Parathyroid adenoma (tissue), 2 donors: ENCODE data around the gene M1AP.

Source experiments
- H2AFZ ChIP-seq: fragments of 300-600 bp; sonication (generic); one replicate; pipeline ENCODE4 v1.7.0; 2017; ENCODE audit warnings: antibody characterized with exemption, mild to moderate bottlenecking
- H3K27ac ChIP-seq: fragments of 300-600 bp; sonication (generic); one replicate; pipeline ENCODE4 v1.7.0; 2017
- H3K27me3 ChIP-seq: fragments of 300-600 bp; sonication (generic); one replicate; pipeline ENCODE4 v1.7.0; 2017; ENCODE audit warnings: low read length; ENCODE audit not compliant: control insufficient read depth, insufficient read depth
- H3K36me3 ChIP-seq: fragments of 300-600 bp; sonication (generic); one replicate; pipeline ENCODE4 v1.7.0; 2017; ENCODE audit warnings: low read length; ENCODE audit not compliant: control insufficient read depth, insufficient read depth
- H3K4me1 ChIP-seq: fragments of 300-600 bp; sonication (generic); one replicate; pipeline ENCODE4 v1.7.0; 2017; ENCODE audit warnings: control low read depth
- H3K4me2 ChIP-seq: fragments of 300-600 bp; sonication (generic); one replicate; pipeline ENCODE4 v1.7.0; 2017; ENCODE audit warnings: low read length
- H3K4me3 ChIP-seq: fragments of 300-600 bp; sonication (generic); one replicate; pipeline ENCODE4 v1.7.0; 2017; ENCODE audit warnings: low read depth, low read length
- H3K79me2 ChIP-seq: fragments of 300-600 bp; sonication (generic); one replicate; pipeline ENCODE4 v1.7.0; 2017; ENCODE audit warnings: control low read depth
- H3K9ac ChIP-seq: fragments of 300-600 bp; sonication (generic); one replicate; pipeline ENCODE4 v1.7.0; 2017; ENCODE audit warnings: mild to moderate bottlenecking
- H3K9me3 ChIP-seq: fragments of 300-600 bp; sonication (generic); one replicate; pipeline ENCODE4 v1.7.0; 2017; ENCODE audit warnings: low read length; ENCODE audit not compliant: control insufficient read depth
- TF ChIP-seq, protein P1 (sequence below): fragments of 300-600 bp; sonication (generic); IDR thresholded peaks from one replicate; pipeline ENCODE4 v1.7.0; 2017; ENCODE audit warnings: antibody characterized with exemption, mild to moderate bottlenecking
- donor health status: primary hyperparathyroidism.

M1AP gene

DNA sequence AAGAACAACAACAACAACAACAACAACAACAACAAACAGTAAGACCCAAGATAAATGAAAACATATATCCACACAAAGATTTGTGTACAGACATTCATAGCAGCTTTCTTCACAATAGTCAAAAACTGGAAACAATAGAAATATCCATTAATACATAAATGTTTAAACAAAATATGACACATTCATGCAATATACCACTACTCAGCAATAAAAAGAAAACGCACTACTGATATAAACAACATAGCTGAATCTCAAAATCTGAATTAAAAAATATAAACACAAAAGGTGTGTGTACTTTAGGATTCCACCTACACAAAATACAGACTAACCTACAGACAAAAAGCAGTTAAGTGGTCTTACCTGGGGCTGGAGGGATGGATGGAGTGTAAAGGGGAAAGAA, 51.5 kb downstream of the M1AP start:
- H3K36me3 ChIP-seq, result no peaks in the 10 kb centered on the region
- H3K4me1 ChIP-seq, result no peaks in the 10 kb centered on the region
- H3K4me3 ChIP-seq, result no peak overlapping the region
- no peaks in the 10 kb centered on the region for H3K27me3 ChIP-seq
- H3K9ac ChIP-seq, result no peak overlapping the region
- H2AFZ ChIP-seq, result no peak overlapping the region
- no peaks in the 10 kb centered on the region for H3K79me2 ChIP-seq
- no peak overlapping the region for H3K27ac ChIP-seq
- H3K9me3 ChIP-seq, result no peaks in the 10 kb centered on the region
- TF ChIP-seq, protein P1, sequence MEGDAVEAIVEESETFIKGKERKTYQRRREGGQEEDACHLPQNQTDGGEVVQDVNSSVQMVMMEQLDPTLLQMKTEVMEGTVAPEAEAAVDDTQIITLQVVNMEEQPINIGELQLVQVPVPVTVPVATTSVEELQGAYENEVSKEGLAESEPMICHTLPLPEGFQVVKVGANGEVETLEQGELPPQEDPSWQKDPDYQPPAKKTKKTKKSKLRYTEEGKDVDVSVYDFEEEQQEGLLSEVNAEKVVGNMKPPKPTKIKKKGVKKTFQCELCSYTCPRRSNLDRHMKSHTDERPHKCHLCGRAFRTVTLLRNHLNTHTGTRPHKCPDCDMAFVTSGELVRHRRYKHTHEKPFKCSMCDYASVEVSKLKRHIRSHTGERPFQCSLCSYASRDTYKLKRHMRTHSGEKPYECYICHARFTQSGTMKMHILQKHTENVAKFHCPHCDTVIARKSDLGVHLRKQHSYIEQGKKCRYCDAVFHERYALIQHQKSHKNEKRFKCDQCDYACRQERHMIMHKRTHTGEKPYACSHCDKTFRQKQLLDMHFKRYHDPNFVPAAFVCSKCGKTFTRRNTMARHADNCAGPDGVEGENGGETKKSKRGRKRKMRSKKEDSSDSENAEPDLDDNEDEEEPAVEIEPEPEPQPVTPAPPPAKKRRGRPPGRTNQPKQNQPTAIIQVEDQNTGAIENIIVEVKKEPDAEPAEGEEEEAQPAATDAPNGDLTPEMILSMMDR, result no peak
- H3K4me2 ChIP-seq, result no peak overlapping the region

DNA sequence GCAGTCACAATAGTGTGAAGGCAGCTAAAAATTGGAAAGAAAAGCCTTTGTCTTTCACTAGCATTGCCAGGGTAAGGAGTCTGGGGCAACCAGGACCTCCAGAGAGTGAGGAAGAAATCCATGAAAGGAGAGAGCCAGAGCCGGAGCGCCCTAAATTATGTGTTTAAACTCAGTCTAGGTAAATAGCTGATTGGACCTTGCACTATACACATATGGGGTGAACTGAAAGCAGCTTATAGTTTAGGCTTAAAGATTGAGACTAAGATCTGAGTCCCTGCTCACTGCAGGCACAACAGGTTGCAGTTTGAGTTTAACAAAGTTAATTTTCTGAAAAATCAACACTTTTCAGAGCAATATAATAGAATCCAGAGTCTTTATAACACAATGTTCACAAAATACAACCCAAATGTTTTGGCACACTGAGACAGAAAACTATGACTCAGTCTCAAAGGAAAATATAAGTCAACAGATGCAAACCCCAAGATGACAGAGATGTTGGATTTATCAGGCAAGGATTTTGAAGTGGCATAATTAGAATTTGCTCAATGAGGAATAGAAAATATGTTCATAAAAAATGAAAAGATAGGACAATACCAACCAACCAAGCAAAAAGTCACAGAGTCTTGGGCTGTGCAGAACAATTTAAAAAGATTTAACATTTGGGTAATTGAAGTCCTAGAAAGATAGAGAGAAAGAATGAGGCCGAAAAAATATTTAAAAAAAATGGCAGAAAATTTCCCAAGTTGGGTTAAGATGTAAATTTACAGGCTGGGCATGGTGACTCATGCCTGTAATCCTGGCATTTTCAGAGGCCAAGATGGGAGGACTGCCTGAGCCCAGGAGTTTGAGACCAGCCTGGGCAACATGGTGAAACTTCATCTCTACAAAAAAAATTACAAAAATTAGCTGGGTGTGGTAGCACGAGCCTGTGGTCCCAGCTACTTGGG, 54.0 kb downstream of the M1AP start:
- Histone ChIP-seq H3K4me3 (no peak overlapping the region), H3K9ac (no peak overlapping the region), H3K4me1 (no peaks in the 10 kb centered on the region), H2AFZ (no peak overlapping the region), H3K27me3 (no peaks in the 10 kb centered on the region), H3K9me3 (no peaks in the 10 kb centered on the region), H3K27ac (no peak overlapping the region), H3K4me2 (no peak overlapping the region), H3K36me3 (no peaks in the 10 kb centered on the region), H3K79me2 (no peaks in the 10 kb centered on the region)
- TF ChIP-seq, protein P1, result no peak

DNA sequence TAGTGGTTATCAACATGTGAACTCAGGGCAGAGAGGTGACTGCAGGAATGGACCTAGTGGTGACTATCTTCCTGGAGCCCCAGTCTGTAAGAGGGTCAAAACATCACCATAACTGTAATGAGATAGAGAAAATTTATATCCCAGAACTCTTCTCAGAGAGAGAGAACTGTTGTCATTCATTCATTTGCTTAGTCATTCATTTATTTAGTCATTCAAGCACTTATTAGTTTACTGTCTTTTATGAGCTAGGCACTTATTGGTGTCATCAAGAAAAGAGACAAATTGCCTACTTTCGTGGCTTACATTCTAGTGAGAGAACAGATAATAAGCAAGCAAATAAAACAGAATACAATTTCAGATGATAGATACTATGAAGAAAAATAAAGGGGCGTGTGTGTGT, 59.5 kb downstream of the M1AP start:
- Histone ChIP-seq H3K4me1 (no peaks in the 10 kb centered on the region), H3K27me3 (no peaks in the 10 kb centered on the region)
- TF ChIP-seq, protein P1, result no peak

DNA sequence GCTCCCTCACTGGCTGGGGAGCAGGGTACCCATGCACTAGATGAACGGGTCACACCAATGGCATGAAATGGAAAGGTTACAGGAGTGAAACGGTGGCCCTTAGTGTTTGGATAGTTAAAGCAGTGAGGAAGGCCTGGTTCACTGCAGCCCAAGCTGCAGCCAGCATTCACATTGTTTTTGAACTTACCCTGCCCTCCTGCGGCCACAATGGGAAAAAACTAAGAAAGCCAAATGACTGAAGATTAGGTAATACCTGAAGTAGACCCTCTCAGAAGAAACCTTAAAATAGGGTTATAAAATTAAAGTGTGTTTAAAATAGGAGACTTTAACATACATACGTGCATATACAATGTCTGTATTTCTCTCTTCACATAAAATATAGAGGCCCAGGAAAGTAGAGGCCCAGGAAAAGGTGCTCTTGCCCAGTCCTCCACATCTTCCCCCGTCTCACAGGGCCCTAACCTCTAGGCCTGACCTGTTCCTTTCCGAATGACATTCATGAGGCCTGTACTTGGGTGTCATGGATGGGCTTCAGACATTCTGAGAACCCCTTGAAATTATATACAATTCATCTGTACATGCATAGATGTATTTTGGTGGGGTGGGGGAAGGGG, 60.4 kb downstream of the M1AP start:
- no peak overlapping the region for H3K27ac ChIP-seq
- no peak overlapping the region for H3K4me3 ChIP-seq
- no peaks in the 10 kb centered on the region for H3K27me3 ChIP-seq
- no peaks in the 10 kb centered on the region for H3K4me1 ChIP-seq
- H3K4me2 ChIP-seq, result no peak overlapping the region
- H3K9me3 ChIP-seq, result no peaks in the 10 kb centered on the region
- no peaks in the 10 kb centered on the region for H3K79me2 ChIP-seq
- TF ChIP-seq, protein P1, result peak; percentile 67
- no peak overlapping the region for H3K9ac ChIP-seq
- H2AFZ ChIP-seq, result peak overlapping the region; percentile 81
- H3K36me3 ChIP-seq, result no peaks in the 10 kb centered on the region

More for the DNA sequence above, 59.5 kb downstream of the M1AP start:
- Histone ChIP-seq H3K9me3 (no peaks in the 10 kb centered on the region), H2AFZ (no peak overlapping the region), H3K4me2 (no peak overlapping the region), H3K27ac (no peak overlapping the region), H3K79me2 (no peaks in the 10 kb centered on the region), H3K9ac (no peak overlapping the region), H3K4me3 (no peak overlapping the region), H3K36me3 (no peaks in the 10 kb centered on the region)
